HTR-8/SVneo (cell line): Measurements from ENCODE around the gene SPINT3.

Experiments used
- DNase-seq: peaks from one replicate; pipeline ENCODE4 v3.0.0; 2011; ENCODE audit warnings: low spot score, mixed read lengths; ENCODE audit not compliant: insufficient read length
- FAIRE-seq: peaks from 2 replicates; lab custom pipeline; 2011; peaks lifted over from hg19 to GRCh38; lab: Jason Lieb, UNC

The SPINT3 gene

GRCh38 chr20:45515147-45515913, at the start of gene SPINT3:
Gene SPINT3, minus strand, starts transcription at chr20:45515622. Its CDS starts 14 bp downstream, at chr20:45515608.
- no peak for DNase-seq
- FAIRE-seq: peak; percentile 20

- FAIRE-seq (peak; percentile 71), DNase-seq (no peak)
These were observed 49.4 kb upstream of the SPINT3 start for GRCh38 chr20:45564760-45565276.

DNA sequence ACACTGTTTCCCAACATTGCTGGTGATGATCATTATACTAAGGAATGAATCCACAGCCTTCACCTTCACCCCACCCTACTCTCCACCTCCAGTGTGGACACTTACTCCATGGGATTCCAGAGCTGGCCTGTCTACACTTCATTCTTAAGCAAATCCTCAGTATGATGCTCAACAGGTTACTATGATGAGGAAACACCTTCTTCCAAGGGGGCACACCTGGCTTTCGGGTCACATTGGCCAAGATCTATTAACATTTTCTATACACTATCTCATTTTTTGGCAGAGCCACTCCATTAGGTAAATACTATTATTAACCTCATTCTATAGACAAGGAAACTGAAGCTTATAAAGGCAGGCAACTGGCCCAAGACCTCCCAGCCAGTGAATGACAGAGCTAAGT, 39.8 kb upstream of the SPINT3 start:
- DNase-seq: no peak
- FAIRE-seq: peak; percentile 72

- DNase-seq: no peak
- no peak for FAIRE-seq
These were observed 37.0 kb upstream of the SPINT3 start for GRCh38 chr20:45552456-45552855.

GRCh38 chr20:45550765-45551164, 35.3 kb upstream of the SPINT3 start:
- FAIRE-seq (no peak), DNase-seq (no peak)

GRCh38 chr20:45548410-45548809, 33.0 kb upstream of the SPINT3 start:
- DNase-seq (no peak), FAIRE-seq (no peak)

DNA sequence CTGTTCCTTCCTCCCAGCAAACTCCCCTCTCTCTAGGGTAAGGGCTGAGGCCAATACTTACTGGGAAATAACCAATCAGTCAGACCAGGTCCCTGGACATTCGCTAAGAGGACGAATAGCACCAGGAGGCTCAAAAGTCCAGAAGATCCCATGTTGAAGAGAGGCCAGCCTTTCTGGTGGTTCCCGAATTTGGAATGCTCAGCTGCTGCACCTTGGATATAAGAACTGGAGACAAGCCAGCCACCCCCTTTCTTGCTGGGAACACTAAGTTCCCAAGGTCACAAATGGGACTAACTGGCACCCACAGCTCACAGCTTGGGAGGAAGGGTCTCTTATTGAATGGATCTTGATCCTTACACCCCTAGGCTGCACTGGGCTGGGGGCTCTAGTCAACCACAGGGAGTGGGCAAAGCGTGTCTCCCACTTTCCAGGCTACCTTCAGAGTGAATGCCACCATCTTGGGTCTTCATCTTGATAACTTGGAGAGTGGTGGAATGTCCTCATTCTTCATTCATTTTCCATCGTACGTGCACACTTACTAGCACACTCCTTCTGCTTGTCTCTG, 31.9 kb upstream of the SPINT3 start, which contains the start of gene EPPIN:
EPPIN (minus strand) TSS at position 196 of the 565 bp plus-strand sequence; CDS start at position 152, 44 bp downstream.
- FAIRE-seq: no peak

DNA sequence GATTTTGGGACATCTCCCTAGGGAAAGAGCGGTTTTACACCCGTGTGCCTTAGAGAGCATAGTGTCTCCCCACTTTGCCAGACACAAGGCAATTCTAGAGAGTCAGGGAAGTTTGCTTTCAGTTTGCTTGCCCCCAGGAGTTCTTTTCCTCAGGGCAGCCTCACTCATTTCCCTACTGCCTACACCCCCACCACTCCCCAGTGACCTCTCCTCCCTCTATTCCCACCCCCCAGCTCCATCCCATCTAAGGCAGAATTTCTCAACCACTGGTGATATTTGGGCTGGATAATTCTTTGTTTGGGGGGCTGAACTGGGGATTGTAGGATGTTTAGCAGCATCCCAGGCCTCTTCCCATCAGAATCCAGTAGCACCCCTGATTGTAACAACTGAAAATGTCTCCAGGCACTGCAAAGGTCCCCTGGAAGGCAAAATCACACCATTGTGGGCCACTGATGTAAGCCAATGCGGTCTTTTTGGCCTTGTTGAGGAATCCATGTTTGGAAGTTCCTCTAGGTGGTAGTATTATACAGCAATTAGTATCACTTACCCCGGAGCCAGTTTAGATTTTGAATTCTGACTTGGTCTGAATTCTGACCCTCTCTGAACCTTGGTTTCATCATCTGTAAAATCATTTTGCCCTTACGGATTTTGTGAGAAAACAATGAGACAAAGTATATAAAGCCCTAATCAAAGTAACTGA, 30.5 kb upstream of the SPINT3 start:
- peak; percentile 74 for DNase-seq
- FAIRE-seq: peak; percentile 46

More for the DNA sequence above, 31.9 kb upstream of the SPINT3 start, which contains the start of gene EPPIN:
- no peak for DNase-seq

- no peak for FAIRE-seq
- DNase-seq: no peak
These were observed 29.9 kb upstream of the SPINT3 start for GRCh38 chr20:45545351-45545750.

GRCh38 chr20:45539382-45539781, 24.0 kb upstream of the SPINT3 start, which contains the start of gene WFDC6:
Gene WFDC6, minus strand, starts transcription at chr20:45539482. Its CDS starts 75 bp downstream, at chr20:45539407.
- DNase-seq (no peak), FAIRE-seq (no peak)

- FAIRE-seq (peak; percentile 83), DNase-seq (no peak)
These were observed 22.9 kb upstream of the SPINT3 start for GRCh38 chr20:45538209-45538799.

- FAIRE-seq (peak; percentile 55), DNase-seq (no peak)
These were observed 11.9 kb upstream of the SPINT3 start for GRCh38 chr20:45527294-45527693.

GRCh38 chr20:45523821-45524220, 8.4 kb upstream of the SPINT3 start:
- no peak for DNase-seq
- peak; percentile 60 for FAIRE-seq

DNA sequence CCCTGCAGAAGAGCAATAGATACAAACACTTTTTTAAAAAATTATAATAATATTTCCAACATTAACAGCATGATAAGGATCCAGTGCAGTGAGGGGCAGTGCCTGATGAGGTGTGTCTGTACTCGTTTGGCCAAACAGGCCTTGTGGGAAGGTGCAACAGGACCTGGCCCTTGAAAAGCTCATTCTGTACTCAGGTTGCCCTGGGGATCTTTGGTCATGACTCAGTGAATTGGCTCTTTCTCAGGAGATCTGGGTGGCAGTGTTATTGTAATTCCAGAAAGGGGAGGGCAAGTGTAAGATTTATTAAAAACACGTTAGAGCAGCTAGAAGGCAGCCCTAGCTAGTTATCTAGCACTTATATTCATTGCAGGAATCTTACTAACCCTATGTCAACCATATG, 2.9 kb upstream of the SPINT3 start:
- no peak for DNase-seq
- FAIRE-seq: no peak

DNA sequence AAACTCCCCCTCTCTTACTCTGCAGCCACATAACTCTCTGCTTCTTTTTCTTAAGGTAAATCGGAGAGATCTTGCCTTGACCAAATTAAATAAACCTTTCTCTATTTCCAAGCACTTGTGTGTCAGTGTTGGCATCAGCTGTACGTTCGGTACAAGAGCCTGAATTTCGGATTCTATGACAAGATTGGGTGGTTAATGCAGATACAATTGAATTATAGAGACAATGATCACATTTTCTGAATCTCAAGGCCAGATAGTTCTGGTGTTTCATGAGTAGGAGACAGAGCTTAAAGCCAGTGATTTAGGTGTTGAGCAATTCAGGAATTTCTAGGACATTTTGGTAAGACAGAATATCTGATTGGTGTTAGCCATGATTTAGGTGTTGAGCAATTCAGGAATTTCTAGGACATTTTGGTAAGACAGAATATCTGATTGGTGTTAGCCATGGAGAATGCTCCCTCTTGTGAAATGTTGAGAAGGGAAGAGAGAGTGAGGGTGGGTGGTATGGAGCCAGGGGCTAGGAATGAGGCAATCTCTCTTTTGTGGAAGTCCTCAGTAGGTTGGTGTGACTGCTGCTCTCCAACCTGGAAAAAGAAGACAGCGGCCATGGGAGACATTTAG, 5.1 kb downstream of the SPINT3 start:
- peak; percentile 64 for FAIRE-seq
- DNase-seq: no peak

DNA sequence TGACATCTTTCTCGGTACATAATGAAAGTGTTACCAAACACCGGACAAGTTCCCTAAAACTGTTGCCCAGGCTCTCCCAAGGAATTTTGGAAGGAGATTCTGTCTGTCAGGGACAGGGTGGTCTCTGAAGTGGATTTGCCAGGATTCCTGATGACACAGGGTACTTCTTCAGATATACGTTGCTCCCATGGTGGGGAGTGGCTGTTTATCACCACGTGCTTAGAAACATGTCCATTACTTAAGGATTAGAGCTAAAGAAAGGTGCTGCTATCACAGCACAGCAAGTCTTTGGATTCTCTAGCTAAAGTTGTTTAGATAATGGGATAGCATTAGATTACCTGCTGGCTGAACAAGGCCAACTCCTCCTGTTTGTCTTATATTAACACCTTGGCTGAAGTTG, 6.3 kb downstream of the SPINT3 start:
- DNase-seq: no peak
- peak; percentile 55 for FAIRE-seq

DNA sequence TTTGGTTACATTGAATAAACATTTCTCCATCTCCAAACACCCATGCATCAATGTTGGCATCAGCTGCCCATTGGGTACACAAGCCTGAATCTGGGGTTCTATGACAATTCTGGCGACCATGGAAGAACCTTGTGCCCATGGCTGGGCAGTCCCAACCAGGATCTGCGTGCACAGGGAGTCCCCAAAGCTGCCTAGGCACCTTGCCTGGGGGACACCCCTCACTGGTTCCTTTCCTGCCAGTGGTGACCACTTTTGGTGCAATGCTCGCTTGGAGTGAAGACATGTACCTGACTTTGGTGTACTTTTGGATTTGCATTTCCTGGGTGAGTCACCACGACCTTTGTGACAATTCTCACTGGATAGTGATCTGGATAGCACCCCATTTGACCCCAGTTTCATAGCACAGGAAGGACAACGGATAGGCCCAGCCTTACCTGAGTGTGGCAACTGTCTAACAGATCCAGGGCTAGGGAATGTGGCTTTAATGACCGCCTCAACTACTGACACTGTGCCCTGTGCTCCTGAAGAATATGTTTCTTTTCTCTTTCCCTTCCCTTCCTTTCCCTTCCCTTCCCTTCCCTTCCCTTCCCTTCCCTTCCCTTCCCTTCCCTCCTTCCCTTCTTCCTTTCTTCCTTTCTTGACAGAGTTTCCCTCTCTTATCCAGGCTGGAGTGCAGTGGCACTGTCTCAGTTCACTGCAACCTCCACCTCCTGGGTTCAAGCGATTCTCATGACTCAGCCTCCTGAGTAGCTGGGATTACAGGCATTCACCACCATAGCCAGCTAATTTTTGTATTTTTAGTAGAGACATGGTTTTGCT, 7.1 kb downstream of the SPINT3 start:
- peak; percentile 42 for FAIRE-seq
- DNase-seq: no peak

- peak; percentile 33 for FAIRE-seq
- DNase-seq: no peak
These were observed 8.2 kb downstream of the SPINT3 start for GRCh38 chr20:45507011-45507820.
